Stimulated activated CD8-positive, alpha-beta memory T cell treated with anti-CD3 and anti-CD28 coated beads, Interleukin-2, amount 100 ng/mL, for 1 hour (primary cell): ENCODE results near the gene GCFC2.
"Not testable (repeated sequence)": the region's sequence is repeated elsewhere in the genome, so short reads cannot be mapped to it uniquely, and the experiment has no call there.

Experiments
- DNase-seq, 2 donors: peaks; one replicate each; pipeline ENCODE4 v3.0.0-alpha.2; 2020; ENCODE audit warnings: low read depth in 2 of 2

GCFC2 gene

GRCh38 chr2:75710577-75711253 lies at the start of gene GCFC2:
TSS of gene GCFC2 (minus strand) at chr2:75710915. CDS start at chr2:75710855, 60 bp downstream.
- peak; percentile 64 to 73 for DNase-seq

DNA sequence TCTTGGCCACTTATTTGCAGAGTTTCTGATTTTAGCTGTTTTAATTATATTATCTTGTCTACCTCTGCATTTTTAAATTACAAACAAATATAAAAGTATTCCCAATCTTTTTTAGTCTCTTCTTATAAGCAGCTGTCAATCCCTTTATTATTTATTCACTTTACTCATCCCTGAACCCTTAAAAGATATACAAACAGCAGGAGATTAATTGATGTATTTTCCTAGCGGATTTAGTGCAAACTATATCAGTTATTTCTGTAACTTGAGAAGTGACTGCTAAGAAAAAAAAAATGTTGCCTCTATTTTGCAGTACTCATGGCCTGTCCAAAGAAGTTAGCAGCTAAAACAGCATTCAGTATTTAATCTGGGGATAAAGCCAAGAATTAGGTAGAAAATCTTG lies 42.1 kb upstream of the GCFC2 start:
- no peak for DNase-seq

DNA sequence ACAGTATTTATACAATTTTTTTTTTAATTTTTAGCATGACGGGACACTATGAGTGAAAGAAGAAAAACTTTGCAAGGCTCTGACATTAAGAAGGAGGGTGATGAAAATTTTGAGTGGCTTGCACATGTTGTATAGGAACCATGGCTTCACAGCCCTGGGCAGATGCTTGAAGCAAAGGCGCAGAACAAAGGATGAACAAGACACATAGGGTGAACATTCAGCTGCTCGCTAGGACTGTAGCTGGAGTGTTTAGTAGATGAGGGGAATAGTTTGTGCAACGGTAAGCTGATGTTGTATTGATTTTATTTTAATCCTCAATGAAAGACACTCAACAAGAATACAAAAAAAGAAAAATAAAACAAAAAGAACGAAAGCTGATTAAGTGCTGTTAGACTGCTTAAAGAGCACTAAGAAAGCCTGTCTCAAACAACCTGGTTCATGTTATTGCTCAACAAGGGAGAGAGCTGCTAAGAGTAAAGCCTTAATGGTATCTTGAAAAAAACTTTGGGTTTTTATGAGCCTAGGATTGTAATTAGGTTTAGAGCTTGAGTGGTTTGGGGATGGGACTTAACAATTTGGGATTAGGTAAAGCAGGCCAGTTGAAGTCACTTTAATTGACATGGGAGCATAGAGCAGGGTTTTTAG lies 41.2 kb upstream of the GCFC2 start:
- DNase-seq: no peak

GRCh38 chr2:75751360-75751759 lies 40.6 kb upstream of the GCFC2 start:
- no peak for DNase-seq

GRCh38 chr2:75737961-75738360 lies 27.2 kb upstream of the GCFC2 start:
- no peak for DNase-seq

- no peak for DNase-seq
These were observed 25.6 kb upstream of the GCFC2 start for GRCh38 chr2:75736276-75736675.

DNA sequence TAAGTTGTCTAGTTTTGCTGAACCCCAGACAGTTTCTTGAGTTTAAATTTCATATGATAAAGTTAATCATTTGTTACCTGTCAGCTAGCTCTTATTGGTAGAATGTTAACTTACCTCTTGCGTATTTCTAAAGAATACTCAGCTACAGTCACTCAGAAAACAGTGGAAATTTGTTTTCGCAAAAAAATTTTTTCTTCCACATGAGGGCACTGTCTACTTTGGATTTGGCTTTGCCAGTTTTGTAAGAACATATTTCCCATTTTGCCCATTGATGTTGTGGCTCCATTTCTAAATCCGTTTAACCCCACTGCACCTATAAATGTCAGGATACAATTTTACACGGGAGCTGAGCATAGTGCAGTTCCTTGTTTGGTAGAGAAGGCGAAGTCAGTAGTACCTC lies 19.1 kb upstream of the GCFC2 start:
- DNase-seq: no peak

DNA sequence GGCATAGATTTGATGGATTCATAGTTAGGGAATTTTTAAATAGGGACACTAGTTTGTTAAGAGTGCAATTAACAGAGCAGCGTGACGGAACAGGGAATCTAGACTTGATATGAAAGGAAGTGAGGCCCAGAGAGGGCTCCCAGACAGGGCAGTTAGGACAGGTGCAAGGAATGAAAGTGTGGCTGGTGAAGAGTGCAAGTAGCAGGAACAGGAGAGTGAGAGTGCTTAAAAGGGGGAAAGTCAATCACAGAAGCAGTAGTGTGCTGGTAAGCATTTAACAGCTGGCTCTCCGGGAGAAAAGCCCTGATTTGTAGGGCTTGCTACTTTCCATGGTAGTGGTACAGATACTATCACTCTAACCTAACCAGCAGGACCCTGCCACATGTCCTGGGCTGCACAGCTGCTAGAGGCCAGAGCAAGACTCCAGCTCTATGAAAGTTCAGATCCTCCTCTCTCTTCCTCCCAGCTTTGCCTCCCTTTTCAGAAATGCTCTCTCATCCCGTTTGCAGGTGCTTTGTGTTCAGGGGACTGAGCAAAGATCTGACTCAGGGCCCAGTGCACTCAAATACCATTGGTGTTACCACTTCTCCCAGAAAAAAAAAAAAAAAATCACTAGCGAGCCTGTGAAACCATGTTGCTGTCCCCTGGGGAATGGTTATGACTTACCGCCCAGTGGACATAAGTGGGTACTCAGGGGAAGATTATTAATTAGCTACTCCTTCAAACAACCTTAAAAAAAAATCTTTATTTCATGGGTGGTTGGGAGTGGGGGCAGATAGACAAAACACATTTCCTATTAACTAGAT lies 18.1 kb upstream of the GCFC2 start:
- no peak for DNase-seq

DNA sequence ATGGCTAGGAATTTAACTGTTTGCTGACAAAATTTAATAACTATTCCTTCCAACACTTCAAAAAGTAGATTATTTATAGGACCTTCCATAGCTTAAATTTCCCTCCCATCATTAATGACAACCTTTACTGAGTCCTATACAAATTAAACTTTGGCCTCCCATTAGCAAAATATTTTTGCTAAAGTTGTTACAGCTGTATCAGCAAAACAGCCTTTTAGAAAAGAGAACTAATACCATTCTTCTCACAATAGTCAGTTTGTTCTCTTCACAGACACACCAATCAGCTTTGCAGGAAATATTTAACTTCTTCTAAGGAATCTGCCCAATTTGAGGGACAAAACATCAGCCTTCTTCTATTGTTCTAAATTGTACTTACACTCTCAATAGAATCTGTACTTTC lies 12.0 kb upstream of the GCFC2 start:
- DNase-seq: no peak

GRCh38 chr2:75720525-75720924 lies 9.8 kb upstream of the GCFC2 start:
- DNase-seq: no peak

DNA sequence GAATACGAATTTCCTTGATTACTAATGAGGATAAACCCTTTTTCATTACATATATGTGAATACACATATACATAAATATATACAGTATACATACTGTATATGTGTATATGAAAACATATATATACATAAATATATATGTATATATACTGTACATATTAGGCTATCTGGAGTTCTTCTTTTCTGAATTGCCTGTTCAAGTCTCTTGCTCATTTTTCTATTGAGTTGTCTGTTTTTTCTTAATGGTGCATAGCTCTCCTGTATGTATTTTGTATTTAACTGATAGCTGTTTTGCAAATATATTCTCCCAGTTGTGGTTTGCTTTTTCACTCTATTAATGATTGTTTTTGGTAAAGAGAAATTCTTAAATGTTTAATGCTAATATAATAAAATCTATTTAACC lies 8.9 kb upstream of the GCFC2 start:
- no peak for DNase-seq

DNA sequence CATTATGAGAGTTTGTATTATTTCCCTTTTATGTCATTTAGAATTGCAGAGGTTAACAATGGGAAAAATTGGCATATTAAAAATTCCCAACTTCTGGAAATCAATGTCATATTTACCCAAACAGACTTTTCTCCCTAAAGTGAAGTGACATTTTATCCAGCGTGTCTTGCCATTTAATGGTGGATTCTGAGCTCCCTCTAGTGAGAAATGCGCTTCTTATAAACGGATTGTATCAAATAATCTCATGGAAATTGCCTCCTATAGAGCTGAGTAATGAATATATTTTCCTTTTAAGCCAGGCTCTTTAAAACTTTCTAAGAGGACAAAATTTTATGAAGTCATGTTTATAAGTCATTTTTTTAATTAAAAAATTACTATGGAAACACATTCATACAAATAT lies 5.7 kb upstream of the GCFC2 start:
- no peak for DNase-seq

- DNase-seq: not testable (repeated sequence)
These were observed 875 bp upstream of the GCFC2 start for GRCh38 chr2:75711590-75711989.

GRCh38 chr2:75710220-75710576 lies 517 bp downstream of the GCFC2 start:
- no peak for DNase-seq

- no peak for DNase-seq
These were observed 1.4 kb downstream of the GCFC2 start for GRCh38 chr2:75709297-75709696.

DNA sequence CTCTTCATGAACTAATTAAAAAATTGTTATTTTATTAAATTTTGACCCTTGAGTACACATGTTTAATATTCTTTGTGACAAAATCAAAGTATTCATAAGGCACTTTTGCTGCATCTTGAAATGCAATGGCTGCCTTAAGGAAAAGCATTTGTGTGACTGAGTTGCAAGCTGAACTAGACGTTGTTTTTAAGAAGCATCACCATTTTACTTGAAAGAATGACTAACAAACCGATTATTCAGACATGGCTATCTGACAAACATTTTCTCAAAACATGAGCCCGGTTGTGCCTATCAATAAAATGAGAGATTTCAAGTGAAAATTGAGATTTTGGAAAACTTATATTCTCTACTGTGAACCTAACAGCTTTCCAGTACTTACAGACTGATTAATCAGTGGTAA lies 2.8 kb downstream of the GCFC2 start:
- no peak for DNase-seq

GRCh38 chr2:75705921-75706320 lies 4.8 kb downstream of the GCFC2 start:
- no peak for DNase-seq

DNA sequence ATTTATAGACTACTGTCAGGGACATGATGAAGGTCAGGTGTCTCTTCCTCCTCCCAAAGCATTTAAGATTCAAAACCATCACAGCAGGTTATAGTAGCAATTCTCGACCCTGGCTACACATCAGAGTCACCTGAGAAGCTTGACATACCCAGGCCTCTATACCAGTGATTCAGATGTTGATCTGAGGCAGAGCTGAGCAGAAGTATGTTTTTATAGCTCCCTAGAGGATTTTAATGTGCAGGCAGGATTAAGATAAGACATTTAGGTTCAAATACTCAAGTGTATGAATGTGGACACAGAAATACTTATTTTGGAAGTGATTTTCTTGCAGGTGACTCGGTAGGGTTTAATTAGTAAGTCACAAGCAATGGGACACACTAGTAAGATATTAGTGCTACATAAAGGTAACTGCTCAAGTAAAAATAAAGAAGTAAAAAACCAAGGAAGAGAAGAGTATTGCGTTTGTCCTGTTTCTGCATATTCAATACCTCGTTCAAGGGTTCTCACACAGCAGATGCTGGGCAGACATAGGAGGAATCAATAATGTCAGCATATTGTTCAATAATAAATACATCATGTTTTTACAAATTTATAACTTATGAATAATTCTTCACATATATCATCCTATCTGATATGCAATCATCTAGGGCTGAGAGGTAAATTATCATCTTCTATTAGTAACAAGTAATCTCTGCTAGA lies 7.0 kb downstream of the GCFC2 start:
- no peak for DNase-seq

GRCh38 chr2:75702593-75702992 lies 8.1 kb downstream of the GCFC2 start:
- no peak for DNase-seq

- DNase-seq: no peak
These were observed 11.8 kb downstream of the GCFC2 start for GRCh38 chr2:75698918-75699317.

DNA sequence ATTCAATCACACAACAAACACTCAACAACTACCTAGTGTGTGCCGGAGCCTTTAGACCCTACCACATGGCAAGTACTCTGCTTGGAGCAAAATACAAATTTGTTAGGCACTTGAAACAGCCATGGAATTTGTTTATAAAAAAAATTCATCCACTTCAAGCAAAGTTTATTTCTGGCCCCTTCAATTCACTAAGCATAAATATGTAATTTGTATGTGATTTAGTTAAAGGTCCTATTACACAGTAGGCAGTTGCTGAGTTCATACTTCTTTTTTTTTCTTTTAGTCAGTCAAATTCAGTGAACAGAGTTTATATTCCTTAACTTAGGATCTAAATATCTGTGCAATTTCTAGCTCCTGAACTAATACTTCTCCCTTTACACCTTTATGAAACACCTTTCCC lies 22.5 kb downstream of the GCFC2 start:
- DNase-seq: no peak

DNA sequence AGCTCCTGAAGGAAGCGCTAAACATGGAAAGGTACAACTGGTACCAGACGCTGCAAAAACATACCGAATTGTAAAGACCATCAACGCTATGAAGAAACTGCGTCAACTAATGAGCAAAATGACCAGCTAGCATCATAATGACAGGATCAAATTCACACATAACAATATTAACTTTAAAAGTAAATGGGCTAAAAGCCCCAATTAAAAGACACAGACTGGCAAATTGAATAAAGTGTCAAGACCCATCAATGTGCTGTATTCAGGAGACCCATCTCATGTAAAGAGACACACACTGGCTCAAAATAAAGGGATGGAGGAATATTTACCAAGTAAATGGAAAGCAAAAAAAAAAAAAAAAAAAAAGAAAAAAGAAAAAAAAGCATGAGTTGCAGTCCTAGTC lies 27.3 kb downstream of the GCFC2 start:
- DNase-seq: not testable (repeated sequence)
